Measurements from ENCODE around the gene CASP3.

DNA sequence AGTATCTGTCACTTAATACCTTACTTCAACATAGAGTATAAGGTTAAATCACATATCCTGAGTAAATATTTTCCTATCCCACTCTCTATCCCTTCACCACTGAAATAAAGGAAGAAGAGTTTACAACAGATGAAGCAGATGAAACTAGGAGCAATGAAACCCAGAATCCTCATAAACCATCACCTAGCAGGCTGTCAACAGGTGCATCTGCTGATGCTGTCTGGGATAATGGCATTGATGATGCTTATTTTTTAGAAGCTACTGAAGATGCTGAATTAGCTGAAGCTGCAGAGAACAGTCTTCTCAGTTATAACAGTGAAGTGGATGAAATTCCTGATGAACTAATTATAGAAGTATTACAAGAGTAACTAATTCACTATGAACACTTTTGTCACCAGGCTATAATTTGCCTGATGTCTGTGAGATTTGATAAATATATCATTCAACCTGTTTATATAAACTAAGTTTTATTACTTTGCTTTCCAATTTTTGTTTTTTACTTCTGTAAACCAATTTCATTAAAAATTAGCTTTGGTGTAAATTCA is 45.2 kb upstream of the CASP3 start:
- TF ChIP-seq CTCF (IDR thresholded peaks at IDR 0.05 in 2 of 3, conservative IDR thresholded peaks at IDR 0.05 in 1 of 3; ENCODE audit: borderline replicate concordance in 1 of 3, insufficient read depth in 1 of 3, low read depth in 2 of 3, low read length in 2 of 3) (no peak), SP1 (IDR thresholded peaks at IDR 0.05; ENCODE audit: low read depth) (no peak), POLR2A (IDR thresholded peaks at IDR 0.05; ENCODE audit: borderline replicate concordance, extremely low read depth, insufficient read depth, insufficient read length) (no peak), SIN3A (IDR thresholded peaks at IDR 0.05; ENCODE audit: low read depth) (no peak)
- TF ChIP-seq, protein P1, sequence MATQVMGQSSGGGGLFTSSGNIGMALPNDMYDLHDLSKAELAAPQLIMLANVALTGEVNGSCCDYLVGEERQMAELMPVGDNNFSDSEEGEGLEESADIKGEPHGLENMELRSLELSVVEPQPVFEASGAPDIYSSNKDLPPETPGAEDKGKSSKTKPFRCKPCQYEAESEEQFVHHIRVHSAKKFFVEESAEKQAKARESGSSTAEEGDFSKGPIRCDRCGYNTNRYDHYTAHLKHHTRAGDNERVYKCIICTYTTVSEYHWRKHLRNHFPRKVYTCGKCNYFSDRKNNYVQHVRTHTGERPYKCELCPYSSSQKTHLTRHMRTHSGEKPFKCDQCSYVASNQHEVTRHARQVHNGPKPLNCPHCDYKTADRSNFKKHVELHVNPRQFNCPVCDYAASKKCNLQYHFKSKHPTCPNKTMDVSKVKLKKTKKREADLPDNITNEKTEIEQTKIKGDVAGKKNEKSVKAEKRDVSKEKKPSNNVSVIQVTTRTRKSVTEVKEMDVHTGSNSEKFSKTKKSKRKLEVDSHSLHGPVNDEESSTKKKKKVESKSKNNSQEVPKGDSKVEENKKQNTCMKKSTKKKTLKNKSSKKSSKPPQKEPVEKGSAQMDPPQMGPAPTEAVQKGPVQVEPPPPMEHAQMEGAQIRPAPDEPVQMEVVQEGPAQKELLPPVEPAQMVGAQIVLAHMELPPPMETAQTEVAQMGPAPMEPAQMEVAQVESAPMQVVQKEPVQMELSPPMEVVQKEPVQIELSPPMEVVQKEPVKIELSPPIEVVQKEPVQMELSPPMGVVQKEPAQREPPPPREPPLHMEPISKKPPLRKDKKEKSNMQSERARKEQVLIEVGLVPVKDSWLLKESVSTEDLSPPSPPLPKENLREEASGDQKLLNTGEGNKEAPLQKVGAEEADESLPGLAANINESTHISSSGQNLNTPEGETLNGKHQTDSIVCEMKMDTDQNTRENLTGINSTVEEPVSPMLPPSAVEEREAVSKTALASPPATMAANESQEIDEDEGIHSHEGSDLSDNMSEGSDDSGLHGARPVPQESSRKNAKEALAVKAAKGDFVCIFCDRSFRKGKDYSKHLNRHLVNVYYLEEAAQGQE (IDR thresholded peaks at IDR 0.05; ENCODE audit: low read depth), result no peak

Data from HCT116 (cell line).